ENCODE results near the gene SPAAR.

The SPAAR gene

GRCh38 chr9:35914301-35914807, 5.1 kb downstream of the SPAAR start:
- TF ChIP-seq OSR1 (CRISPR knock-in tag; IDR thresholded peaks at IDR 0.05) = no peak
- TF ChIP-seq ARNTL (CRISPR knock-in tag; IDR thresholded peaks at IDR 0.05; ENCODE audit: borderline replicate concordance, low read depth) = no peak
- TF ChIP-seq PPARA (CRISPR knock-in tag; IDR thresholded peaks at IDR 0.05; ENCODE audit: borderline replicate concordance) = no peak
- no peak for TF ChIP-seq CSDC2 (CRISPR knock-in tag; IDR thresholded peaks at IDR 0.05)
- TF ChIP-seq SNAI2 (CRISPR knock-in tag; IDR thresholded peaks at IDR 0.05) = no peak
- no peak for TF ChIP-seq ZNF565 (CRISPR knock-in tag; conservative IDR thresholded peaks at IDR 0.05; ENCODE audit: low read depth)
- no peak for TF ChIP-seq ZNF8 (CRISPR knock-in tag; IDR thresholded peaks at IDR 0.05)
- TF ChIP-seq ESRRG (CRISPR knock-in tag; IDR thresholded peaks at IDR 0.05) = no peak
- TF ChIP-seq TOX (CRISPR knock-in tag; IDR thresholded peaks at IDR 0.05; ENCODE audit: borderline replicate concordance) = no peak
- no peak for TF ChIP-seq CREB5 (CRISPR knock-in tag; IDR thresholded peaks at IDR 0.05; ENCODE audit: low read depth)
- TF ChIP-seq ISL1 (CRISPR knock-in tag; IDR thresholded peaks at IDR 0.05) = no peak
- TF ChIP-seq BACH2 (CRISPR knock-in tag; IDR thresholded peaks at IDR 0.05; ENCODE audit: borderline replicate concordance) = no peak
- TF ChIP-seq POU6F1 (CRISPR knock-in tag; IDR thresholded peaks at IDR 0.05; ENCODE audit: borderline replicate concordance, low read depth) = no peak
- TF ChIP-seq RARB (CRISPR knock-in tag; IDR thresholded peaks at IDR 0.05) = no peak
- no peak for TF ChIP-seq ZFP3 (CRISPR knock-in tag; IDR thresholded peaks at IDR 0.05)
- no peak for TF ChIP-seq GLIS3 (CRISPR knock-in tag; IDR thresholded peaks at IDR 0.05)
- TF ChIP-seq CSRNP3 (CRISPR knock-in tag; IDR thresholded peaks at IDR 0.05) = no peak
- no peak for TF ChIP-seq TCF4 (CRISPR knock-in tag; IDR thresholded peaks at IDR 0.05; ENCODE audit: borderline replicate concordance)
- ATAC-seq = peak; percentile 57

GRCh38 chr9:35915681-35916294, 6.5 kb downstream of the SPAAR start:
- no peak for TF ChIP-seq ISL1 (CRISPR knock-in tag; IDR thresholded peaks at IDR 0.05)
- no peak for ATAC-seq

- ATAC-seq = no peak
- TF ChIP-seq SNAI2 (CRISPR knock-in tag; IDR thresholded peaks at IDR 0.05) = no peak
- no peak for TF ChIP-seq CSRNP3 (CRISPR knock-in tag; IDR thresholded peaks at IDR 0.05)
- TF ChIP-seq POU6F1 (CRISPR knock-in tag; IDR thresholded peaks at IDR 0.05; ENCODE audit: borderline replicate concordance, low read depth) = no peak
- TF ChIP-seq TOX (CRISPR knock-in tag; IDR thresholded peaks at IDR 0.05; ENCODE audit: borderline replicate concordance) = no peak
- TF ChIP-seq BACH2 (CRISPR knock-in tag; IDR thresholded peaks at IDR 0.05; ENCODE audit: borderline replicate concordance) = no peak
- no peak for TF ChIP-seq ESRRG (CRISPR knock-in tag; IDR thresholded peaks at IDR 0.05)
- no peak for TF ChIP-seq CREB5 (CRISPR knock-in tag; IDR thresholded peaks at IDR 0.05; ENCODE audit: low read depth)
- TF ChIP-seq PPARA (CRISPR knock-in tag; IDR thresholded peaks at IDR 0.05; ENCODE audit: borderline replicate concordance) = no peak
- TF ChIP-seq ISL1 (CRISPR knock-in tag; IDR thresholded peaks at IDR 0.05) = no peak
- TF ChIP-seq OSR1 (CRISPR knock-in tag; IDR thresholded peaks at IDR 0.05) = no peak
- no peak for TF ChIP-seq RARB (CRISPR knock-in tag; IDR thresholded peaks at IDR 0.05)
- no peak for TF ChIP-seq TCF4 (CRISPR knock-in tag; IDR thresholded peaks at IDR 0.05; ENCODE audit: borderline replicate concordance)
These were observed 8.0 kb downstream of the SPAAR start for GRCh38 chr9:35917261-35917660.
